Muscle of back (tissue), 13 donors: ENCODE data around the gene TRMT13. TPM values are rescaled to one million over a fixed set of nuclear protein-coding genes. Genes with fewer than 3 reads are reported as not detected.

Source experiments
- DNase-seq, 3 donors: peaks; one replicate each; pipeline versions ENCODE4 v3.0.0 to v3.0.0-alpha.2; 2013
- long read RNA-seq, 9 donors: transcript quantifications; one replicate each; lab custom pipeline, GENCODE V29; 2026
- polyA plus RNA-seq, 10 donors: library from polyadenylated mRNA; unstranded; fragments of 120-200 nt; gene quantifications; one replicate each; pipeline ENCODE4 v1.2.1, GENCODE V29; 2013; ENCODE audit not compliant: insufficient read length in 10 of 10

Gene TRMT13
- 10 to 100 TPM; 17.2 to 38.1 (median 25.3) TPM for polyA plus RNA-seq
- long read RNA-seq, donor 1, partial matches to known transcripts, result 0 of 1 reads
- long read RNA-seq, donor 1, other reads (novel, unspliced or antisense), result 0 of 1 reads
- long read RNA-seq, donor 2, partial matches to known transcripts, result 171 of 289 reads
- long read RNA-seq, donor 2, other reads (novel, unspliced or antisense), result 116 of 289 reads
- long read RNA-seq, donor 3, result 0 reads
- long read RNA-seq, donor 4, partial matches to known transcripts, result 115 of 203 reads
- long read RNA-seq, donor 4, other reads (novel, unspliced or antisense), result 88 of 203 reads
- long read RNA-seq, donor 5, partial matches to known transcripts, result 18 of 18 reads
- long read RNA-seq, donor 5, other reads (novel, unspliced or antisense), result 0 of 18 reads
- long read RNA-seq, donor 6, partial matches to known transcripts, result 5 of 8 reads
- long read RNA-seq, donor 6, other reads (novel, unspliced or antisense), result 0 of 8 reads
- long read RNA-seq, donor 7, partial matches to known transcripts, result 0 of 1 reads
- long read RNA-seq, donor 7, other reads (novel, unspliced or antisense), result 0 of 1 reads
- long read RNA-seq, donor 8, partial matches to known transcripts, result 18 of 19 reads
- long read RNA-seq, donor 8, other reads (novel, unspliced or antisense), result 0 of 19 reads
- long read RNA-seq, donor 9, result 0 reads

- DNase-seq, result peak; percentile 97 to 99 (median 99)
Measured at GRCh38 chr1:100132566-100133477, at the start of gene TRMT13, which contains the start of gene SASS6. Gene TRMT13, plus strand, starts transcription at chr1:100133163. Its CDS starts 6 bp downstream, at chr1:100133169. Gene SASS6, minus strand, starts transcription at chr1:100132930. Its CDS starts 116 bp downstream, at chr1:100132814.

- DNase-seq, result no peak
Measured at GRCh38 chr1:100087396-100087795, 45.6 kb upstream of the TRMT13 start.

GRCh38 chr1:100089082-100089481 lies 43.9 kb upstream of the TRMT13 start:
- no peak for DNase-seq

GRCh38 chr1:100090471-100090870 lies 42.5 kb upstream of the TRMT13 start:
- no peak for DNase-seq

GRCh38 chr1:100100202-100100601 lies 32.8 kb upstream of the TRMT13 start:
- DNase-seq, result peak in 1 of 3 donors; percentile 15

GRCh38 chr1:100101564-100101963 lies 31.4 kb upstream of the TRMT13 start:
- DNase-seq, result no peak

GRCh38 chr1:100107696-100108095 lies 25.3 kb upstream of the TRMT13 start:
- no peak for DNase-seq

- no peak for DNase-seq
Measured at GRCh38 chr1:100109554-100110066, 23.4 kb upstream of the TRMT13 start.

GRCh38 chr1:100115524-100115923 lies 17.4 kb upstream of the TRMT13 start:
- no peak for DNase-seq

- no peak for DNase-seq
Measured at GRCh38 chr1:100122177-100122576, 10.8 kb upstream of the TRMT13 start.

- DNase-seq, result no peak
Measured at GRCh38 chr1:100127226-100127625, 5.7 kb upstream of the TRMT13 start.

GRCh38 chr1:100130552-100131077 lies 2.3 kb upstream of the TRMT13 start:
- DNase-seq, result no peak

- no peak for DNase-seq
Measured at GRCh38 chr1:100131623-100132022, 1.3 kb upstream of the TRMT13 start.

GRCh38 chr1:100134872-100135271 lies 1.9 kb downstream of the TRMT13 start:
- peak in 1 of 3 donors; percentile 4 for DNase-seq

GRCh38 chr1:100137602-100138001 lies 4.6 kb downstream of the TRMT13 start:
- DNase-seq, result no peak

GRCh38 chr1:100141192-100141591 lies 8.2 kb downstream of the TRMT13 start:
- no peak for DNase-seq

GRCh38 chr1:100142343-100142742 lies 9.4 kb downstream of the TRMT13 start:
- no peak for DNase-seq

- no peak for DNase-seq
Measured at GRCh38 chr1:100145116-100145515, 12.2 kb downstream of the TRMT13 start.

- no peak for DNase-seq
Measured at GRCh38 chr1:100146958-100147357, 14.0 kb downstream of the TRMT13 start.

- no peak for DNase-seq
Measured at GRCh38 chr1:100147875-100148274, 14.9 kb downstream of the TRMT13 start.

GRCh38 chr1:100151679-100152078 lies 18.7 kb downstream of the TRMT13 start:
- DNase-seq, result no peak
